T-cell (primary cell): ENCODE measurements around the gene TEAD1. TPM values are rescaled to one million over a fixed set of nuclear protein-coding genes. Genes with fewer than 3 reads are reported as not detected.

ENCODE experiments used
- ATAC-seq, 4 experiments: fragments of 200-7000 bp in 3 of 4; fragments of 150-1000 bp in 1 of 4; cut with Tn5 transposase; replicated peaks in 1 of 4; 1 replicate in 3 of 4; 2 replicates in 1 of 4; pipeline ENCODE4 v1.10.0; 2021; ENCODE audit warnings: moderate library complexity in 3 of 4, mild to moderate bottlenecking in 2 of 4, moderate number of reproducible peaks in 1 of 4
- CTCF ChIA-PET, 2 donors: fragments of 300-600 bp; sonication (Branson Sonifier 250); formaldehyde crosslinking; loops; one replicate each; lab custom pipeline; 2022; ENCODE audit warnings: antibody characterized with exemption in 2 of 2; lab: Charles Lee
- POLR2A ChIA-PET, 2 donors: fragments of 300-600 bp; sonication (Branson Sonifier 250); formaldehyde crosslinking; loops; one replicate each; lab custom pipeline; 2022; ENCODE audit warnings: antibody characterized with exemption in 2 of 2; lab: Charles Lee
- DNase-seq, 35 experiments: peaks; one replicate each; pipeline versions ENCODE4 v3.0.0 to v3.0.0-alpha.2; 2013 to 2023
- H3K27ac ChIP-seq: one replicate; pipeline ENCODE4 v1.5.1; 2013; ENCODE audit warnings: low read length
- H3K27me3 ChIP-seq, 2 experiments: replicated peaks in 1 of 2; 1 replicate in 1 of 2; 2 replicates in 1 of 2; pipeline versions ENCODE4 v1.6.1 to v1.7.0; 2013; ENCODE audit warnings: low read length in 1 of 2, mixed read lengths in 1 of 2; ENCODE audit not compliant: control insufficient read depth in 2 of 2, insufficient read depth in 2 of 2; ENCODE audit errors: extremely low read depth in 1 of 2
- H3K36me3 ChIP-seq, 2 donors: 1 replicate in 1 of 2; 2 replicates in 1 of 2; pipeline versions ENCODE4 v1.6.1 to v1.7.0; 2013; ENCODE audit warnings: low read length in 1 of 2; ENCODE audit not compliant: control insufficient read depth in 2 of 2, insufficient read depth in 1 of 2; ENCODE audit errors: extremely low read depth in 1 of 2
- H3K4me1 ChIP-seq, 2 experiments: 1 replicate in 1 of 2; 2 replicates in 1 of 2; pipeline versions ENCODE4 v1.6.1 to v1.7.0; 2013; ENCODE audit warnings: low read length in 2 of 2, mixed read lengths in 1 of 2; ENCODE audit not compliant: insufficient read depth in 2 of 2, control insufficient read depth in 1 of 2; ENCODE audit errors: extremely low read depth in 1 of 2
- H3K4me3 ChIP-seq, 2 donors: 1 replicate in 1 of 2; 2 replicates in 1 of 2; pipeline versions ENCODE4 v1.5.1 to v1.7.0; 2013; ENCODE audit warnings: mild to moderate bottlenecking in 2 of 2, low read length in 1 of 2, moderate library complexity in 1 of 2; ENCODE audit not compliant: control insufficient read depth in 1 of 2; ENCODE audit errors: extremely low read depth in 1 of 2
- H3K9me3 ChIP-seq: 2 replicates; pipeline ENCODE4 v1.7.0; 2013
- H3K27ac Mint-ChIP-seq, 2 donors: one replicate each; pipeline ENCODE4 v1.8.0; 2020 to 2021; ENCODE audit warnings: mild to moderate bottlenecking in 2 of 2, mixed read lengths in 2 of 2
- H3K27me3 Mint-ChIP-seq, 2 donors: one replicate each; pipeline ENCODE4 v1.8.0; 2021 to 2022; ENCODE audit warnings: mixed read lengths in 2 of 2
- H3K36me3 Mint-ChIP-seq: one replicate; pipeline ENCODE4 v1.8.0; 2021; ENCODE audit warnings: mixed read lengths
- H3K4me1 Mint-ChIP-seq, 3 donors: one replicate each; pipeline ENCODE4 v1.8.0; 2020 to 2022; ENCODE audit warnings: mixed read lengths in 3 of 3, mild to moderate bottlenecking in 1 of 3
- H3K4me3 Mint-ChIP-seq, 3 donors: one replicate each; pipeline ENCODE4 v1.8.0; 2020 to 2022; ENCODE audit warnings: mild to moderate bottlenecking in 3 of 3, mixed read lengths in 3 of 3, moderate library complexity in 3 of 3
- H3K9me3 Mint-ChIP-seq, 3 donors: one replicate each; pipeline ENCODE4 v1.8.0; 2020 to 2022; ENCODE audit warnings: mixed read lengths in 3 of 3
- WGBS: methylation state at CpG from one replicate; pipeline ENCODE4 v1.1.5; 2013; ENCODE audit warnings: missing lambda C conversion rate; ENCODE audit not compliant: insufficient coverage; 5-methylcytosine and 5-hydroxymethylcytosine counted together
- total RNA-seq, 35 experiments: library from RNA in 6 of 35; stranded (reverse) in 6 of 35; fragments of 120-200 nt in 1 of 35; gene quantifications; one replicate each; pipeline versions ENCODE4 v1.2.1 to v1.2.4 and lab custom pipeline; 2013 to 2026

TEAD1 gene
- total RNA-seq, 5 donors from 2014 or later (not counting 1 experiment from before 2014, with no cell fraction given), result 0.20 to 0.72 (median 0.44) TPM; not detected in 1

DNA sequence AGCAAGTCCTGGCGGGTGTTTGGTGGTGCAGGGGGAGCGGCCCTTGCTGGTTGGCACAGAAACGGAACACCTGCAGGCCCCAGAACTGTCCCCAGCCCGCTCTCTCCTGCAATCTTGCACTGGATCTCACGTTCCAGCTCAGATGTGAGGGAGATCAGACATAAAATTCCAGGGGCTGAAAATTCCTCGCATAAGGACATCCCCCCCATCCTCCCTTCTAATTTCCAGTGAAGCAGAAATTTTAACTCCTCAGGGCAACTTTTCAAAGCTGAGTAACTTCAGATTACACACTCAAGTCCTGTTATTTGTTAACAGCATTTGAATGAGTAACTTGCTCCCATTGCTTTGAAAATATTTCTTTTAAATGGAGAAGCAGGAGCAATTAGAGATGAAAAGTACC, 294.6 kb downstream of the TEAD1 start:
- Histone ChIP-seq H3K27ac (no peak overlapping the region), H3K9me3 (no peaks in the 10 kb centered on the region), H3K27me3 (peaks cover 0 to 15% of the 10 kb centered on the region in 2 experiments), H3K4me3 (no peak overlapping the region), H3K36me3 (no peaks in the 10 kb centered on the region), H3K4me1 (no peaks in the 10 kb centered on the region)
- Mint-ChIP-seq H3K27ac (no peak overlapping the region), H3K36me3 (no peaks in the 10 kb centered on the region), H3K4me1 (no peaks in the 10 kb centered on the region), H3K4me3 (no peak overlapping the region), H3K27me3 (peaks cover 13 to 20% of the 10 kb centered on the region in 2 donors), H3K9me3 (no peaks in the 10 kb centered on the region)
- 82% methylated on average over 3 of the region's 6 CpGs for WGBS
- ATAC-seq, result no peak
- DNase-seq, result no peak
- ChIA-PET POLR2A (no interaction called here), CTCF (no interaction called here)

GRCh38 chr11:12971955-12972354, 297.7 kb downstream of the TEAD1 start:
- no CpG with 5 or more reads among the region's 1 CpG for WGBS
- Histone ChIP-seq H3K27me3 (peaks cover 0 to 8% of the 10 kb centered on the region in 2 experiments), H3K9me3 (no peaks in the 10 kb centered on the region), H3K27ac (no peak overlapping the region), H3K4me1 (no peaks in the 10 kb centered on the region), H3K36me3 (no peaks in the 10 kb centered on the region), H3K4me3 (no peak overlapping the region)
- H3K4me1 Mint-ChIP-seq, result no peaks in the 10 kb centered on the region
- no peak for ATAC-seq
- H3K27me3 Mint-ChIP-seq, result peaks cover 7 to 9% of the 10 kb centered on the region in 2 donors
- ChIA-PET POLR2A (no interaction called here), CTCF (interaction anchor here in 1 of 2 donors (0.5 kb wide), 1 partner anchor 1001 kb away, joined by 3 read pairs; no protein-coding TSS in a partner anchor)
- H3K36me3 Mint-ChIP-seq, result no peaks in the 10 kb centered on the region
- DNase-seq, result no peak
- no peak overlapping the region for H3K27ac Mint-ChIP-seq
- H3K9me3 Mint-ChIP-seq, result no peaks in the 10 kb centered on the region
- H3K4me3 Mint-ChIP-seq, result no peak overlapping the region

- Histone ChIP-seq H3K9me3 (no peaks in the 10 kb centered on the region), H3K4me1 (no peaks in the 10 kb centered on the region), H3K4me3 (no peak overlapping the region), H3K27me3 (peaks cover 0 to 4% of the 10 kb centered on the region in 2 experiments), H3K27ac (no peak overlapping the region), H3K36me3 (no peaks in the 10 kb centered on the region)
- Mint-ChIP-seq H3K4me1 (no peaks in the 10 kb centered on the region), H3K4me3 (no peak overlapping the region), H3K27ac (no peak overlapping the region), H3K27me3 (peaks cover 10 to 11% of the 10 kb centered on the region in 2 donors), H3K9me3 (no peaks in the 10 kb centered on the region), H3K36me3 (no peaks in the 10 kb centered on the region)
- POLR2A ChIA-PET, result no interaction called here
- 80% methylated on average over 1 of the region's 1 CpG for WGBS
- no peak for ATAC-seq
- CTCF ChIA-PET, result interaction anchor here in 1 of 2 donors (0.9 kb wide), 1 partner anchor 52 kb away, joined by 3 read pairs; no protein-coding TSS in a partner anchor
- DNase-seq, result no peak
Measured at GRCh38 chr11:12973528-12974181, 299.4 kb downstream of the TEAD1 start.

GRCh38 chr11:12975195-12975594, 301.0 kb downstream of the TEAD1 start:
- Histone ChIP-seq H3K27ac (no peak overlapping the region), H3K27me3 (peaks cover 0 to 2% of the 10 kb centered on the region in 2 experiments), H3K4me1 (no peaks in the 10 kb centered on the region), H3K9me3 (no peaks in the 10 kb centered on the region), H3K4me3 (no peak overlapping the region), H3K36me3 (no peaks in the 10 kb centered on the region)
- peaks cover 16 to 17% of the 10 kb centered on the region in 2 donors for H3K27me3 Mint-ChIP-seq
- no peak overlapping the region for H3K27ac Mint-ChIP-seq
- no peak overlapping the region for H3K4me3 Mint-ChIP-seq
- POLR2A ChIA-PET, result no interaction called here
- no peaks in the 10 kb centered on the region for H3K4me1 Mint-ChIP-seq
- ATAC-seq, result no peak
- 46% methylated on average over 2 of the region's 2 CpGs for WGBS
- DNase-seq, result no peak
- no peaks in the 10 kb centered on the region for H3K9me3 Mint-ChIP-seq
- no peaks in the 10 kb centered on the region for H3K36me3 Mint-ChIP-seq
- CTCF ChIA-PET, result no interaction called here

GRCh38 chr11:12979928-12980689, 305.9 kb downstream of the TEAD1 start:
- H3K27ac ChIP-seq, result no peak overlapping the region
- Mint-ChIP-seq H3K4me3 (no peak overlapping the region), H3K27ac (no peak overlapping the region), H3K27me3 (peaks cover 21 to 34% of the 10 kb centered on the region in 2 donors), H3K9me3 (no peaks in the 10 kb centered on the region), H3K4me1 (no peaks in the 10 kb centered on the region), H3K36me3 (no peaks in the 10 kb centered on the region)
- H3K9me3 ChIP-seq, result no peaks in the 10 kb centered on the region
- no peak for ATAC-seq
- DNase-seq, result no peak
- POLR2A ChIA-PET, result no interaction called here
- no peak overlapping the region for H3K4me3 ChIP-seq
- peaks cover 0 to 11% of the 10 kb centered on the region in 2 experiments for H3K27me3 ChIP-seq
- no peaks in the 10 kb centered on the region for H3K36me3 ChIP-seq
- CTCF ChIA-PET, result interaction anchor here (0.6 kb wide), 2 partner anchors 17 to 649 kb away, joined by 4 read pairs; no protein-coding TSS in a partner anchor
- WGBS, result 40% methylated on average over 3 of the region's 8 CpGs
- no peaks in the 10 kb centered on the region for H3K4me1 ChIP-seq

GRCh38 chr11:12981676-12982522, 307.7 kb downstream of the TEAD1 start:
- ATAC-seq (no peak), DNase-seq (no peak)
- CTCF ChIA-PET, result interaction anchor here (0.8 to 0.9 kb wide), 2 partner anchors 99 to 363 kb away, joined by 3 read pairs; no protein-coding TSS in a partner anchor
- Mint-ChIP-seq H3K4me3 (no peak overlapping the region), H3K27me3 (peaks cover 29 to 50% of the 10 kb centered on the region in 2 donors), H3K36me3 (no peaks in the 10 kb centered on the region), H3K27ac (no peak overlapping the region), H3K4me1 (no peaks in the 10 kb centered on the region), H3K9me3 (no peaks in the 10 kb centered on the region)
- no peak overlapping the region for H3K4me3 ChIP-seq
- POLR2A ChIA-PET, result no interaction called here
- no peaks in the 10 kb centered on the region for H3K9me3 ChIP-seq
- H3K27ac ChIP-seq, result no peak overlapping the region
- peaks cover 0 to 11% of the 10 kb centered on the region in 2 experiments for H3K27me3 ChIP-seq
- no peaks in the 10 kb centered on the region for H3K36me3 ChIP-seq
- 44% methylated on average over 2 of the region's 3 CpGs for WGBS
- no peaks in the 10 kb centered on the region for H3K4me1 ChIP-seq
